Caki2 (cell line): ENCODE data around the gene PDSS1. TPM values are rescaled to one million over a fixed set of nuclear protein-coding genes. Genes with fewer than 3 reads are reported as not detected.
"Not testable (repeated sequence)": the region's sequence is repeated elsewhere in the genome, so short reads cannot be mapped to it uniquely, and the experiment has no call there.

Experiments used
- DNase-seq: peaks from one replicate; pipeline ENCODE4 v3.0.0-alpha.2; 2015; ENCODE audit warnings: low read depth
- in situ Hi-C: cut with HindIII; loops from 2 replicates; pipeline ENCODE4 v1.10.0; 2016; ENCODE audit warnings: low sequenced_read_pairs, low pct_unique_long_range_greater_than_20kb, mixed read lengths
- total RNA-seq: library from RNA; depleted of rRNA; stranded (reverse); fragments of >200 nt; shearing (Covaris generic); gene quantifications from 2 replicates; pipeline ENCODE4 v1.2.3, GENCODE V29; 2014; ENCODE audit warnings: low replicate concordance; rRNA removed

PDSS1 gene, protein sequence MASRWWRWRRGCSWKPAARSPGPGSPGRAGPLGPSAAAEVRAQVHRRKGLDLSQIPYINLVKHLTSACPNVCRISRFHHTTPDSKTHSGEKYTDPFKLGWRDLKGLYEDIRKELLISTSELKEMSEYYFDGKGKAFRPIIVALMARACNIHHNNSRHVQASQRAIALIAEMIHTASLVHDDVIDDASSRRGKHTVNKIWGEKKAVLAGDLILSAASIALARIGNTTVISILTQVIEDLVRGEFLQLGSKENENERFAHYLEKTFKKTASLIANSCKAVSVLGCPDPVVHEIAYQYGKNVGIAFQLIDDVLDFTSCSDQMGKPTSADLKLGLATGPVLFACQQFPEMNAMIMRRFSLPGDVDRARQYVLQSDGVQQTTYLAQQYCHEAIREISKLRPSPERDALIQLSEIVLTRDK
- 8.5 and 8.9 TPM in 2 replicates for total RNA-seq

DNA sequence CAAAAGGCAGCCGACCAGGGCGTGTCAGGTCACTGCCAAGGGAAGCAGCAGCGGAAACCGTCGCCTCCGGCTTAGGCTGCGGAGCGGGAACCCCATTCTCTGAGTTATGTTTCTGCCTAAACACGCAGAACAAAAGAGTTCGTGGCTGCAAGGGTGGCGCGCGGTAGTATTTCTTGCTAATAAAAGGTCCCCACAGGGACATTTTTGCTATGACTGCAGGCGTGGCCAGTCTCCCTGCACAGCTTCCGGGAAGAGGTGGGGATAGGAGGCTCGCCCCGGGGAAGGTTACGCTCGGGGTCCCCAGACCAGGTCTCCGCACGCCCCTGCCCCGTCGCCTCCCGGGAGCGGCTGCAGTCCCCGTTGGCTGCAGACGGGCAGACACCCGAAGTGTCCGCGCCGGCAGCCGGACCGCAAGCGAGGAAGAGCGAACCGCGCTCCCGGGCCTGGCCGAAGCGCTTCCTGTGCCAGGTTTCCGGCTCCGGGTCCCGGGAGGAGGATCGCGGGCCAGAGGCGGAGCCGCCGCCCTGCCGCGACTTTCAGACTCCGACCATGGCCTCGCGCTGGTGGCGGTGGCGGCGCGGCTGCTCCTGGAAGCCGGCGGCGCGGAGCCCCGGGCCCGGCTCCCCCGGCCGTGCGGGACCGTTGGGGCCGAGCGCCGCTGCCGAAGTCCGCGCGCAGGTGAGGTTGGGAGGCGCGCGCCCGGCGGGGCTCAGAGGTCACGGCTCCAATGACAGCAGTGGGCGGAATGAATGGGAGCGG is at the start of gene PDSS1:
Gene PDSS1 (plus strand): TSS at position 539 of the 759 bp plus-strand sequence. CDS start 11 bp downstream, at position 550.
- in situ Hi-C loops: no loop called here

DNA sequence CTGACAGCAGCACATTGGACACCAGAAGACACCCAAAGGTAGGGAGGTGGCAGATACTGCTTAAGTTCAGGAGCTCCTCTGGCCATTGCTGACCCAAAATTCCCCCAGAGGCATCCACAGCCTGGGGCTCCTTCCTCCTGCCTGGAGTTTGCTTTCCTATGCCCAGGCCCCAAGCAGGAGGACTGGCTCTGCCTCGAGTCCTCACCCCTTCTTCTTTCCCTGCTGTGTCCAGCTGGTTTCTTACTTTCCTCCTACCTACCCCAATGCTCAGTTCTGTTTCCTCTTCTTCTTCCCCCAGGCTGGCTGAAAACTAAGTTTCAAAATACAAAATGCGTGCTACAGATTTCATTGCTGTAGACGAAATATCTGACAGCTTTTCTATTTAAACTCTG is 49.3 kb upstream of the PDSS1 start:
- in situ Hi-C loops, DNase-seq: not testable (repeated sequence)

More for the DNA sequence above, at the start of gene PDSS1:
- DNase-seq: peak; percentile 84

DNA sequence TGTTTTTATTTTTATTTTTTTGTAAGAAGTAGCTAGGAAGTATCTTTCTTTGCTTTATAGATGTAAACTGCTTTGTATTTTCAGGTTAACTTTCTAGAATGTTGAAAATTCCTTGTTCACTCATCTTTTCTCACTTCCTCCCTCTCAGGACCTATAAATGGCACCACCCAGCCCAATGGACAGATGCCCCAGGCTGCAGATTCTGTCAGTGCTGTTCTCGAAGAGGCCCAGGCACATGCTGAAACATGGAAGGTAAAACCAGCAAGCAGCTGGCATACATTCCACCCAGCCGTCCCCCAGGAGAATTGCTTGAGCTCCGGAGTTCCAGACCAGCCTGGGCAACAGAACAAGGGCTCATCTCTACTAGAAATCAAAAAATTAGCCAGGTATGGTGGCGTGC is 47.1 kb upstream of the PDSS1 start:
- no peak for DNase-seq
- in situ Hi-C loops: no loop called here

DNA sequence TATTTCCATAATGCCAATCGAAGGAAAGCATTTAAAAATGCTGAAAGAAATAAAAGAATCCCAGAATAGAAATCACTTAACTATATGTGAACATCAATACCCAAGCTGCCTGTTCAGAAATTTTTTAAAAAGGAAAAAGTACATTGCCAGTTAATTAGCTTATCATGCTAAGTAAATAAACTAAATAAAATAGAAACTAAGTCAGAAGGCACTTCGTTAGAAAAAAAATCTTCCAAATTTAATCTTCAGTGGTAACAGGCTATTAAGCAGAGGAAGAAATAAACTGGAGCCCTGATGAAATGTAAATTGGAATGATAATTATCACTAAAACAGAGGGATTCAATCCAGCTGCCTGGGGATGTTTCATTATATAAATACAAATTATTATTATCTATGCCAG is 46.0 kb upstream of the PDSS1 start:
- DNase-seq, in situ Hi-C loops: not testable (repeated sequence)

DNA sequence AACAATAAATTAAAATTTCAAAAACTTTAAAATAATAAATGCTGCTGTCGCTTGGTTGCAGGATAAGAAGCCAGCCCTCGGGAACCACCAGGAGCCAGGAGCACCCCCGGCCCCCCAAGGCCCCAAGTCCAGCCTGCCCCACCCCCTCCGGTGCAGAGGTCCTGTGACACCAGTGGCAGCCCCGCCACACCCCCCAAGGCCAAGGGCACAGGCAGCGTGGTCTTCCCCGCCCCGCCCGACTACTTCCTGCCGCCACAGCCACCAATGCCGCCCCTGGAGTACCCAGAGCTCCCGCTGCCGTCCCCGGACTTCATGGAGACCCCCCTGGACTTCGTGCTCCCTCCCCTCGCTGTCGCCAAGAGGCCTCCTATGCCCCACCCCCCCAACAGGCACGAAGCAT is 44.5 kb upstream of the PDSS1 start:
- in situ Hi-C loops: no loop called here
- DNase-seq: no peak

DNA sequence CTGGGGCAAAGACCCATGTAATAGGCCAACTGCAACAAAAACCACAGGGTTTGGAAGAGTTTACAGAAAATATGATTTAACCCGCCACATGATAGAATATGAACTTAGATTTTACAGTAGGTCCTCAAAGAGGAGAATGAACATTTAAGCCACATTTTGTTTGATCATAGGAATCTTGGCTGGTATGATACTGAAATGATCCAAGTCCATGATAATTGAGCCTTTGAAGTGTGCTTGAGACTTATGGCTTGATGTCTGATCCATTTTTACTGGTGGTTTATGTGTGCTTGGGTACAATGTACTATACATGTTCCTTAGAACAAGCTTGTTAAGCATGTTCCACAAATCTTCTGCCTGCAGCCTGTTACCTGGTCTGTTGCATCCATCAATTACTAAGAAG is 41.8 kb upstream of the PDSS1 start:
- no peak for DNase-seq
- in situ Hi-C loops: no loop called here

DNA sequence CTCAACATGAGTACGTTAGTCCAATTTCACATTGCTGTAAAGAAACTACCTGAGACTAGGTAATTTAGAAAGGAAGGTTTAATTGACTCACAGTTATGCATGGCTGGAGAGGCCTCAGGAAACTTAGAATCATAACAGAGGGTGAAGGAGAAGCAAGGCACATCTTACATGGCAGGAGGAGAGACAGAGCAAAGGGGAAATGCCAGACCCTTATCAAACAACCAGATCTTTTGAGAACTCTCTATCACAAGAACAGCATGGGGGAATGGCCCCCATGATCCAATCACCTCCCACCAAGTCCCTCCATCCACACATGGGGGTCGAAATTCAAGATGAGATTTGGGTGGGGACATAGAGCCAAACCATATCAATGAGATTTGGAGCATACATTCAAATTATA is 34.6 kb upstream of the PDSS1 start:
- DNase-seq: peak; percentile 5
- in situ Hi-C loops: no loop called here

DNA sequence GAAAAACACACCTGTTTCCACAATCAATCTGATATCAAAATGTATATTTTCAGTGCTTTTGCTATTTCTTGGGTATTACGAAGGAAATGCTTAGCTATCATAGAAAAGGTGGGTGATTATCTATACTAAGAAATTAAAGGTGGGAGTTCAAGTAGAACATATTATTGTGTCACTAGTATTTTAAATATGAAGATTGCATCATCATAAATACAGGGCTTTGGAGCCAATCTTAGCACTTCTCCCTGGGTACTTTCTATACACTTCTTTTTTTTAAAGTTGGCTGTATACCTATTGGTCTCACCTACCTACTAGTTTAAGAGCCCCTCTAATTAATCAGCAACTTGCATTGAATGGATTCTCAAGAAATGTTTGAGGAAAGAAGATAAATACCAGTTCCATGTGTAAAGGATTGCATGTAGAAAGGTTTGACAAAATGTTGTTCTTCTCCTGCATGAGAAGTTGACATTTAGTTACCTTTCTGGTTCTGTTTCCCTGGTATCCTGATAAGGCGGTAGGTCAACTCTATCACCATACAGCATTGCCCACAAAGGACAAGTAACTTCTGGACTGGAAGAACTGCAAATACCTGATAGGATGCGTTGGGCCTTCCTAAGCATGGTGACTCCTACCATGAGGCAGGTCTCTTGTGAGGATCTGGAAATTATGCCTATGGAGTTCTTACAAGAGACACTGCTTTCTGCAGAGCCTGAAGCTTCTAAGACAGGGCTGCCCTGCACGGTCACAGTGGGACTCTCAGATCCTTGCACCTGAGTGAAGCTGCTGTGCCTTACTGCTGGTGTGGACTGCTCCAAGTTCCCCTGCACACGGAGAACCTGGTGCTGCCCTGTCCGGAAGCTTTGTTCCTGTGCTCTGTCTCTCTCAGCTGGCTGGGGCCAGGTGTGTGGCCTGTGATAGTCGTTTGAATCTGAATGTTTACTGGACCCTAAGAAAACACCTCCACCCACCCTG is 32.1 kb upstream of the PDSS1 start:
- in situ Hi-C loops: no loop called here
- no peak for DNase-seq

DNA sequence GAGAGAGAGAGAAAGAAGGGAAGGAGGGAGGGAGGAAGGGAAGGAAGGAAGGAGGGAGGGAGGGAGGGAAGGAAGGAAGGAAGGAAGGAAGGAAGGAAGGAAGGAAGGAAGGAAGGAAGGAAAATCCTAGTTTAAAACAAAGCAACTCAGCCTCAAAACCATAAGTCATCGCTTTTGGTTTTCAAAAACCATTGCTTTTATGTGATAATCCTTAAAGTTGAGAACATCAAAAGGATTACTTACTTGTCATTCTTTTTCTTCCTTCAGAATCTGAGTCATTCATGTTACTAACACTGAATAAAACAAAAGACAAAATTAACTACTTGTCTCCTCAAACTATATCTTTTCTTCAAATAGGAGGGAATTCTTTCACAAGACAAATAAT is 21.6 kb upstream of the PDSS1 start:
- DNase-seq: no peak
- in situ Hi-C loops: no loop called here

DNA sequence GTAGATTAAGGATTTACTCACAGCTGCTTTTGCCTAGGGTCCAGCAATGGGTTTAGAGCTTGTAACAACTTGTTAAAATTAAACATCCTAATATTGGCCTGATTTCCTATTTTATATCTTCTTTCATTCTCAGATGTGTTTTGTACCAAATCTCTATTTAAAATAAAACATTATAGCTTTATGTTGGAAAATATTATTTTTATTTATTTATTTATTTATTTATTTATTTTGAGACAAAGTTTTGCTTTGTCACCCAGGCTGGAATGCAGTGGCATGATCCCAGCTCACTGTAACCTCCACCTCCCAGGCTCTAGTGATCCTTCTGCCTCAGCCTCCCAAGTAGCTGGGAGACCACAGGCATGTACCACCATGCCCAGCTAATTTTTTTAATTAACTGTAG is 17.9 kb upstream of the PDSS1 start:
- DNase-seq: no peak
- in situ Hi-C loops: no loop called here

DNA sequence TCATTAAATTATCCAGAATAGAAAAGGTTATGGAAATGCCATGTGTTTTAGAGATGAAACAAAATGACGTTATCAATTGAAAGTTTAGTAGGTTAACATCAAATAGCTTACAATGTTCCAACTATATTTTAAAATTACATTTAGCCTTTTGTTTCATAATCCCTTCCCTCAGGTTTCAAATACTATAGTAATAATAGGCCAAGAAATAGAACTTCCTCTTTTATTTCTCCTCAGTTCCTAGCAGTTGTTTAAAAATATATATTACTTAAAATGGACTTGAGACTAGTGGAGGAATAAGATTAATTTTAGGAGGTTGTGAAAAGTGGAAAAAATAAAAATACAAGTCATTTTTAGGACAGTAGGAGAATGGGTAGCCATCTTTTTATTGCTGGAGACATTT is 16.4 kb upstream of the PDSS1 start:
- no peak for DNase-seq
- in situ Hi-C loops: no loop called here

DNA sequence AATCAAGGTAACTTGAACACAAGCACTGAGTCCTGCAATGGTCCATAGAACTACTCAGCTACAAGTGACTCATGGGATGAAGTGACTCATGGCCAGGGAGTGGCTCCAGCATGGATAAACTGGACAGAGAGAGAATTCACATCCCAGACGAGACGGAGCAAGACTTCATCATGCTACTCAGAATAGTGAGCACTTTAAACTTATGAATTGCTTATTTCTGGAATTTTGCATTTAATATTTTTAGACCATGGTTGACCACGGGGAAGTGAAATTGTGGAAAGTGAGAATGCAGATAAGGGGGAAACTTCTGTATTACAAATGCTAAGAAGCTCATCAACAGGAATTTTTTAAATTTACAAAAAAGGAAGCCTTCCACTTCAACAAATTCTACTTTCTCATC is 15.5 kb upstream of the PDSS1 start:
- in situ Hi-C loops, DNase-seq: not testable (repeated sequence)

DNA sequence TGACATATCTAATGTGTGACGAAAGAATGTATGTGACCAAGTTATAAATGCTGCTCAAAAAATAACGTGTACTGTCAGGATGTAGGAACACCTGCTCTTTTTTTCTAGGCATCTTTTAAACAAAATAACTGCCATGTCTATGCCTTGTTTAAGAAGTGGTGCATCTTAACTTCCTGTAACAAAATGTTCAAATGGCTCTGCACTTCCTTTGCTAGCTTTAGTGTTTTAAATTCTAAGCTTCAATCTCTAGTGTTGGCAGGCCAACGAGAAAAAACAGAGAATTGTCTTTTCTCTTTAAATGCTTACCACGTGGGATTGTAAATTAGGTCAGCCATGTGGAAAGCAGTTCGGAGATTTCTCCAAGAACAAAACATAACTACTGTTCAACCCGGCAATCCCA is 14.6 kb upstream of the PDSS1 start:
- DNase-seq: no peak

DNA sequence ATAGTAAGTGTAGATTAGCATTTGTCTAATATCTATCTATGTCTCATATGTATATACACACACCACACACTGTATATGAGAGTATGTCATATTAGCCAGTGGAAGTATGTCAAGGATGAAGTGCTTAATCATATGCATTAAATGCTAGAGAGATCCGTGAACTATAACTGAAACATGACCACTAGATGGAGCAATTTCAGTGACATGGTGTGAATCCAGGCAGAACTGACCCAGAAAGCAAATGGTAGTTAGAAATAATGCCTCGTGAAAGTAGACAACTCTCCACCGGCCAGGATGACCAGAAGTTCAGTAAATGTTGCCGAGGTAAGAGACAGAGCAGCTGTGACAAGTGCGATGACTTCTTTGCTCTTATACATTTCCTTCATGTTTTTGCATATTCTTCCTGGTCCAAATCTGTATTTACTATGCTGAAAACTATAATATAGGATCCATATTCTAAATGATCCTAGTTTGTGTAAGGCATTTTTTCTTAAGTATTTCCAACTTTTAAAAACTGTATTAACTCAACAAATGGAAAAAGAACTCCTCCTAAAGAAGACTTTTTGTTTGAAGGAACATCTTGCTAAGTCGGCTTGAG is 12.7 kb upstream of the PDSS1 start:
- in situ Hi-C loops: not testable (repeated sequence)
- peak; percentile 45 for DNase-seq

More for the DNA sequence above, 14.6 kb upstream of the PDSS1 start:
- in situ Hi-C loops: no loop called here

DNA sequence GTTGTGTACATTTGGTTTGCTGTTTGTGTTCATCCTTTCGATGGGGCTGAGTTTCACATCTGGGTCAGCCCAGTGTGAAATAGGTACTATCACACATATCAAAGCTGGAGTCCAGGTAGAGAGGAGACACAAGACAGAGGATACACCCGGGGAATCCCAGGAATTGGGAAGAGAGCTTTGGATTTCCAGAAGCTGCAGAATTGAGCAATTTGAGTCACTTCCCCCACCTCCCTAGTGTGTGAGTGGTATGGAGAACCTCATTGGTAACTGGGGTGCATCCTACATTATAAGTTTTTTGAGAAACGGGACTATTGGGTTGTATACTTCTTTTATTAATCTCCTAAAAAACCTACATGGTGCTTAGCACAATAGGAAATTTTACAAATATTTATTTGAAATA is 12.1 kb upstream of the PDSS1 start:
- in situ Hi-C loops: no loop called here
- DNase-seq: no peak

DNA sequence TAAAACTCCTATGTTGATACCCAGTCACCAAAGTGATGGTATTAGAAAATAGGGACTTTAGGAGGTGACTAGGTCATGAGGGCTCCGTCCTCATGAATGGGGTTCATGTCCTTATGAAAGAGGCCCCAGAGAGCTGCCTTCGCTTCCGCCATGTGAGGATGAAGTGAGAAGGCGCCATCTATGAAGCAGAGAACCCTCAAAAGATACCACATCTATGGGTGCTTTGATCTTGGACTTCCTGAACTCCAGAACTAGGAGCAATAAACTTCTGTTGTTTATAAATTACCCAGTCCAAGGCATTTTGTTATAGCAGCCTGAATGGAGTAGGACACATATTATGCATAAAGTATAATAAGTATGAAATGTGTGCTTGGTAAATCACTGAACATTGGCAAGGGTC is 8.1 kb upstream of the PDSS1 start:
- DNase-seq: no peak
- in situ Hi-C loops: no loop called here

DNA sequence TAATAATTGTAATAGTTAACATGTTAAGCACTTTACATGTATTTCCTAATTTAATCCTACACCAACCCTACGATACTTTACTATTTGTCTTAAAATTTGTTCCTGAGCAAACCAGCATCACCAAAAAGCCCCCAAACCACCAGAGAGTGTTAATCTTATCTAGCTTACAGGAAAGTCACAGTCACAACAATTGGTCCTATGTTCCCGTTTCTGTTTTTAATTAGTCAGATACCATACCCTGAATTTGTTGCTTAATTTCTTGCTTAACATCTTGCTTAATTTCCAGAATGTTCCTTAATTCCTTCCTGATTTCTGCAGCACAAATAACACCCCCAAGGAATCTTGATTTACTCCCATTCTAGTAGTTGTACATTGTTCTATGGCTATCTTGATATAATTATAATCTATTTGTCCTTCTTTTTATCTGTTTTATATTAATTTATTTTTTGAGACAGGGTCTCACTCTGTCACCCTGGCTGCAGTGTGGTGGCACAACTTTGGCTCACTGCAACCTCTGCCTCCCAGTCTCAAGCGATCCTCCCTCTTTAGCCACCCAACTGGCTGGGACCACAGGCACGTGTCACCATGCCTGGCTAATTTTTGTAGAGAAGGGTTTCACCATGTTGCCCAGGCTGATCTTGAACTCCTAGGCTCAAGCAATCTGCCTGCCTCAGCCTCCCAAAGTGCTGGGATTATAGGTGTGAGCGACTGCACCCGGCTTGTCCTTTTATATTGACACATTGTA is 6.6 kb upstream of the PDSS1 start:
- in situ Hi-C loops: no loop called here
- DNase-seq: no peak
